Stimulated activated naive CD8-positive, alpha-beta T cell treated with anti-CD3 and anti-CD28 coated beads, Interleukin-15, amount 100 ng/mL, for 72 hours (primary cell): ENCODE measurements around the gene GGCX.
"Not testable (repeated sequence)": the region's sequence is repeated elsewhere in the genome, so short reads cannot be mapped to it uniquely, and the experiment has no call there.

Experiments
- ATAC-seq: fragments of 150-1000 bp; cut with Tn5 transposase; 2 replicates; pipeline ENCODE4 v1.10.0; 2021; ENCODE audit warnings: mild to moderate bottlenecking, moderate library complexity
- DNase-seq, 2 donors: peaks; one replicate each; pipeline ENCODE4 v3.0.0; 2021 to 2022
- H3K27ac Mint-ChIP-seq, 2 donors: one replicate each; pipeline ENCODE4 v1.8.0; 2022; ENCODE audit warnings: mild to moderate bottlenecking in 2 of 2, mixed read lengths in 2 of 2, moderate library complexity in 2 of 2
- H3K27me3 Mint-ChIP-seq: one replicate; pipeline ENCODE4 v1.8.0; 2022; ENCODE audit warnings: mixed read lengths
- H3K4me1 Mint-ChIP-seq: one replicate; pipeline ENCODE4 v1.8.0; 2022; ENCODE audit warnings: mild to moderate bottlenecking, mixed read lengths
- H3K4me3 Mint-ChIP-seq, 2 donors: one replicate each; pipeline ENCODE4 v1.8.0; 2022; ENCODE audit warnings: mild to moderate bottlenecking in 2 of 2, mixed read lengths in 2 of 2, moderate library complexity in 1 of 2
- H3K9me3 Mint-ChIP-seq, 2 donors: one replicate each; pipeline ENCODE4 v1.8.0; 2022; ENCODE audit warnings: mixed read lengths in 2 of 2

Gene GGCX

DNA sequence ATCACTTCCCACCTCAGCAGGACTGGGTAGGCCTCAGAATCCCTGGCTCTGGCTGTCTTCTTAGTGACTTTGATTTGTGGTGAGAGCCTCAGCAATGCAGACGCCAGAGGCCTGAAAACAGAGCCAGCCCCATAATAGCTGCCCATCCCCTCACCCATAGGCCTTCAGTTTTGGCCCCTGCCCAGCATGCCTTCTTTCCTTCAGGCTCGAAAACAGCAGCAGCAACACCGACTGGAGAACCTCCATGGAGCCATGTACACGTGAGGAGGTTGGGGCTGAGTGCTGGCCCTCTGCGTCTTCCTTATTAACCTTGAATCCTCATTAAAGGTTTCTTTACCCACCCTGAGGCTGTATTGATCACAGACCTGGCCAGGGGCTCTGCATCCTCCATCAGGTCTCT is 35.9 kb upstream of the GGCX start:
- no peak for DNase-seq
- ATAC-seq = no peak
- peak overlapping the region in 1 of 2 donors; percentile 67 for H3K27ac Mint-ChIP-seq
- H3K27me3 Mint-ChIP-seq = no peaks in the 10 kb centered on the region
- peak overlapping the region; percentile 93 to 100 for H3K4me3 Mint-ChIP-seq
- H3K4me1 Mint-ChIP-seq = peaks cover 76% of the 10 kb centered on the region
- H3K9me3 Mint-ChIP-seq = no peaks in the 10 kb centered on the region

DNA sequence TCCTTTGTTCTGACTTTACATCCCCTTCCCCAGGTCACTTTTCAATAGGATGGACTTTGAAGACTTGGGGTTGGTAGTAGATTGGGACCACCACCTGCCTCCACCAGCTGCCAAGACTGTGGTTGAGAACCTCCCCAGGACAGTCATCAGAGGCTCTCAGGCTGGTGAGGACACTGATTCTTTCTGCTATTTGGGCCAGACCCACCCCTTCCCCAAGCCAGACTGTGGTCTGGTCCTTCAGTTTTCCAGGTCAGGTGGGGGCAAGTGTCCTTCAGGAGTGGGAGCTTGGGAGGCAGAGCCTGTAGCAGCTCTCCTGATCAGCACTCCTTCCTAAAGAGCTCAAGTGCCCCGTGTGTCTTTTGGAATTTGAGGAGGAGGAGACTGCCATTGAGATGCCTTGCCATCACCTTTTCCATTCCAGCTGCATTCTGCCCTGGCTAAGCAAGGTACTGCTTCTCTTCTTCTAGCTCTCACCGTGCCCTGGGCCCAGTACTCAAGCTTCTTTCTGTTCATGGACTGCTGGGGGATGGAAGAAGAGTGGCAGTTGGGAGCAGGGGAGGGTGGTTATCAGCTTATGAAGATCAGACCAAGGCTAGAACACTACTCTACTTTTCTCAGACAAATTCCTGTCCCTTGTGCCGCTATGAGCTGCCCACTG is 35.3 kb upstream of the GGCX start:
- Mint-ChIP-seq H3K4me3 (peak overlapping the region; percentile 93 to 100), H3K4me1 (peaks cover 70% of the 10 kb centered on the region), H3K9me3 (no peaks in the 10 kb centered on the region), H3K27ac (peak overlapping the region; percentile 19 to 67), H3K27me3 (no peaks in the 10 kb centered on the region)
- ATAC-seq = no peak
- DNase-seq = no peak

DNA sequence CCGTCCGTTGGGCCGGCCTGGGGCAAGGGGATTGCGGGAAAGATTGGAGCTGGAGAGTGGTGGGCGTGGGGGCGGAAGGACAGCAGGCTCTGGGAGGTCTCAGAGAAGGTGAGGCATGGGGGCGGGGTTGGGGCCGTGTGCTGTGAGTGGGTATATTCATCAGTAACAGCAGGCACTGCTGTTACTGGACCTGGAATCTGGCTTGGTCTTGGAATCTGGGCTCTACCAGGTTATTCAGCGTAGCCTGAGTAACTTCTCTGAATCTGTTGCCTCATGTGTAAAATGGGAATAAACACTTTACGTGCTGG is 34.7 kb upstream of the GGCX start:
- peak overlapping the region; percentile 93 to 100 for H3K4me3 Mint-ChIP-seq
- DNase-seq = no peak

DNA sequence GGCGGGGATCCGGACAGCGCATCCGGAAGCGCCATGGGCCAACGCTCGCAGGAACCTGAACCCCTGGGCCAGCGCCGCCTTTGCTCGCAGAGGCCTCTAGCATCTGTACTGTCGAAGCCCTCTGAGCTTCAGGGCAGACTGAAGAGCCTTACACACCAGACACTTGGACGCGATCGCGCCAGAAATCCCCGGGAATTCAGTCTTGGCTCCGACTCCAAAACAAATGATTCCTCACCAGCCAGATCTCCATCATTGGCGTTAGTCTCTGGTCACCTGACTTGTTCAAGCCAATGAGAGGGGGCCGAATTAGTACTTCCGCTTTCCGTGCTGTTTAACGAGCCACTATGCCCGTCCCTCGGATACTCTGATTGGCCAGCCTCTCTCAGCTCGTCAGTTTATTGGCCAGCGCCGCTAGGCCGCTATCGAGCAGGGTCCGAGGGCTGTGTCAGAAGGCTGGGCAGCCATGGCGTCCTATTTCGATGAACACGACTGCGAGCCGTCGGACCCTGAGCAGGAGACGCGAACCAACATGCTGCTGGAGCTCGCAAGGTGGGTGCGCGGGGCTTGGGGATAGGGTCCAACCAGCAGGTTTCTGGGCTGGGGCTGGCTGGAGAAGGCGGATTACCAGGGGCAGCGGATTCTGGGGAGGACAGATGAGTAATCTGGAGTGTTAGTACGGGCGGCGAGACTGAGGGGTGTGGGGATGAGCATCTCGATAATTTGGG is 34.2 kb upstream of the GGCX start, which contains the start of gene RNF181:
TSS of gene RNF181 (plus strand) at position 445 of the 725 bp plus-strand sequence. CDS start at position 464, 19 bp downstream.
- H3K4me1 Mint-ChIP-seq = peaks cover 62% of the 10 kb centered on the region
- peak within 1 kb of the TSS; percentile 94 to 99 for H3K27ac Mint-ChIP-seq
- no peaks in the 10 kb centered on the region for H3K27me3 Mint-ChIP-seq
- ATAC-seq (peak; percentile 99), DNase-seq (peak; percentile 87 to 93)
- H3K9me3 Mint-ChIP-seq = no peaks in the 10 kb centered on the region
- H3K4me3 Mint-ChIP-seq = peak within 1 kb of the TSS; percentile 93 to 100

More for the DNA sequence above, 34.7 kb upstream of the GGCX start:
- ATAC-seq = peak; percentile 32
- no peaks in the 10 kb centered on the region for H3K9me3 Mint-ChIP-seq
- H3K27me3 Mint-ChIP-seq = no peaks in the 10 kb centered on the region
- H3K4me1 Mint-ChIP-seq = peaks cover 64% of the 10 kb centered on the region
- peak overlapping the region; percentile 94 to 99 for H3K27ac Mint-ChIP-seq

DNA sequence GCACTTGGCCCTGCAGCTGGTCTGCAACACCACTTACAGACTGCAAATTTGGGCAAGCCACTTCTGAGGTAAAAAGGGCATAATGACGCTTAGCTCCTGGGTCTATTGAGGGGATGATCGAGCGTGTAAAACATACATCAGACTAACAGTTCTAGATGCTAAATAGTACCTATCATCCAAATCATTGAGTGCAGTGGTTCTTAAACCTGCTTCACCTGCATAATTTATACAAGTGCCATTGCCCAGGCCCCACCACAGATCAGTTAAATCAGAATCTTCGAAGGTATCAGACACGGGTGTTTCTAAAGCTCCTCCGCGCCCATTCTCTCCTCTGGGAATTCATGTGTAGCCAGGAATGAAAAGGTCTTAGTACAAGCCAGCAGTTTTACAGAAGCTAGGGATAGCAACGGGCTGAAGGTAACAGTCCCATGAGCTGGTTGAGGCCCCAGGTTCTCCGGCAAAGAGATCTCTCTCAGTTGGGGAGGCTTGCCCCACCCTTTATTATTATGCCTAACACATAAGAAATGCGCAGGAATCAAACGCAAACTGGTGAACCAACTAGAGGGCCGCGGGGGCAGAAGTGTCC is 33.5 kb upstream of the GGCX start:
- Mint-ChIP-seq H3K4me1 (peaks cover 62% of the 10 kb centered on the region), H3K27ac (peak overlapping the region; percentile 89 to 99), H3K27me3 (no peaks in the 10 kb centered on the region), H3K9me3 (no peaks in the 10 kb centered on the region), H3K4me3 (peak overlapping the region; percentile 93 to 100)
- no peak for ATAC-seq
- no peak for DNase-seq

DNA sequence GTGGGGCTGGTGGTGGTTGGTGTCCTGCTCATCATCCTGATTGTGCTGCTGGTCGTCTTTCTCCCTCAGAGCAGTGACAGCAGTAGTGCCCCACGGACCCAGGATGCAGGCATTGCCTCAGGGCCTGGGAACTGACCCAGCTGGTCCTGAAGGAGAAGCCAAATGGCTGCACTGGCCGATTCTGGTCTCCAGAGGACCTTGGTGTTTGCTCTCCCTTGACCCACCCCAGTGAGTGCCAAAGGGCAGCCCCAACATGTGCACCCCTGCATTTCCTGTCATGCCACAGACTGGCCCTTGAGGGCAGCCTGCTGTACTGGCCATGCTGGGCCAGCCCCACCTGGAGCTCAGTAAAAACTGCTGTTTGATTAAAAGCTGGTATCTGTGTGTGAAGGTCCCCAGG is 31.7 kb upstream of the GGCX start:
- no peak for DNase-seq
- H3K27me3 Mint-ChIP-seq = no peaks in the 10 kb centered on the region

DNA sequence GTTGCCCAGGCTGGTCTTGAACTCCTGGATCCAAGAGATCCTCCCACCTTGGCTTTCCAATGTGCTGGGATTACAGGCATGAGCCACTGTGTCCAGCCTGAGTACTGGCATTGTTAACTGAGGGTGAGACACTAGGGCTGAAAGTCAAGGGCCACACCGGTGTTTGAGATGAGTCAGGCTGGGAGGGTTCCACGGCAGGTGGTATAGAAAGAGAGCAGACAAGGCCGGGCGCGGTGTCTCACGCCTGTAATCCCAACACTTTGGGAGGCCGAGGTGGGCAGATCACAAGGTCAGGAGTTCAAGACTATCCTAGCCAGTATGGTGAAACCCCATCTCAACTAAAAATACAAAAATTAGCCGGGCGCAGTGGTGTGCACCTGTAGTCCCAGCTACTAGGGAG is 31.0 kb upstream of the GGCX start:
- H3K9me3 Mint-ChIP-seq, DNase-seq, H3K4me3 Mint-ChIP-seq, H3K27ac Mint-ChIP-seq, H3K27me3 Mint-ChIP-seq, ATAC-seq: not testable (repeated sequence)
- peaks cover 58% of the 10 kb centered on the region for H3K4me1 Mint-ChIP-seq

More for the DNA sequence above, 31.7 kb upstream of the GGCX start:
- Mint-ChIP-seq H3K9me3 (no peaks in the 10 kb centered on the region), H3K4me3 (no peak overlapping the region), H3K4me1 (peaks cover 57% of the 10 kb centered on the region), H3K27ac (no peak overlapping the region)
- ATAC-seq = no peak

DNA sequence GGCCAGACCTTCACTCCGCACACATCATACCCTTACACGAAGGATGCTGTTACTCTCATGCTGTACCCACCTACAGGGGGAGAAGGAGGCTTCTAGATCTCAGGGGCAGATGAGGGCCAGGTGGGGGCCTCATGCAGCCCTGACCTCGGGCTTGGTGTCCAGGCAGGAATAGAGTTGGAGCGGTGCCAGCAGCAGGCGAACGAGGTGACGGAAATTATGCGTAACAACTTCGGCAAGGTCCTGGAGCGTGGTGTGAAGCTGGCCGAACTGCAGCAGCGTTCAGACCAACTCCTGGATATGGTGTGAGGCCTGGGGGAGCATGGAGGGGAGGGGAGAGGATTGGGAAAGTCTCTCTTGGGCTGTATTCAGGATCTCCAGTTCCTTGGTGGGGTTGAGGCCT is 30.3 kb upstream of the GGCX start:
- ATAC-seq (no peak), DNase-seq (no peak)
- no peaks in the 10 kb centered on the region for H3K27me3 Mint-ChIP-seq
- peak overlapping the region in 1 of 2 donors; percentile 3 for H3K27ac Mint-ChIP-seq
- H3K4me3 Mint-ChIP-seq = no peak overlapping the region
- no peaks in the 10 kb centered on the region for H3K9me3 Mint-ChIP-seq
- peaks cover 52% of the 10 kb centered on the region for H3K4me1 Mint-ChIP-seq

DNA sequence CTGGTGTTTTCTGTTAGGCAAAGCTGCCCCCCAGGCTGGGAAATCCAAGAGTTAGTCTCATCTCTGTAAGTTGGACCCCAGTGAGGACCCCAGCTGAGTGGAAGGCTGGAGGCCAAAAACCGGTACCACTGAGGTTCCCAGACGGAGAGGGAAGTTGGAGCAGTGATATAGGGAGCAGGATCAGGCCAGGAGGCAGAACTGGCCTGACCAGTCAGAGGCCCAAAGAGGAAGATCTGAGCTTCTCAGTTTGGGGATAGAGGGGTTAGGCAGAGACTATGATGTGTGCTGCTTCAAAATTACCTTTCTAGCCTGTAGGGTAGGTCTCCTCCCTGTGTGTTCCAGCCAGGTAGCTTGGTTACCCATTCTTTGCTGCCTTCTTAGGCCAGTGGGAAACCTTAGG is 29.7 kb upstream of the GGCX start:
- no peaks in the 10 kb centered on the region for H3K9me3 Mint-ChIP-seq
- ATAC-seq (no peak), DNase-seq (no peak)
- no peak overlapping the region for H3K4me3 Mint-ChIP-seq
- no peaks in the 10 kb centered on the region for H3K27me3 Mint-ChIP-seq
- H3K27ac Mint-ChIP-seq = no peak overlapping the region
- H3K4me1 Mint-ChIP-seq = peaks cover 48% of the 10 kb centered on the region

DNA sequence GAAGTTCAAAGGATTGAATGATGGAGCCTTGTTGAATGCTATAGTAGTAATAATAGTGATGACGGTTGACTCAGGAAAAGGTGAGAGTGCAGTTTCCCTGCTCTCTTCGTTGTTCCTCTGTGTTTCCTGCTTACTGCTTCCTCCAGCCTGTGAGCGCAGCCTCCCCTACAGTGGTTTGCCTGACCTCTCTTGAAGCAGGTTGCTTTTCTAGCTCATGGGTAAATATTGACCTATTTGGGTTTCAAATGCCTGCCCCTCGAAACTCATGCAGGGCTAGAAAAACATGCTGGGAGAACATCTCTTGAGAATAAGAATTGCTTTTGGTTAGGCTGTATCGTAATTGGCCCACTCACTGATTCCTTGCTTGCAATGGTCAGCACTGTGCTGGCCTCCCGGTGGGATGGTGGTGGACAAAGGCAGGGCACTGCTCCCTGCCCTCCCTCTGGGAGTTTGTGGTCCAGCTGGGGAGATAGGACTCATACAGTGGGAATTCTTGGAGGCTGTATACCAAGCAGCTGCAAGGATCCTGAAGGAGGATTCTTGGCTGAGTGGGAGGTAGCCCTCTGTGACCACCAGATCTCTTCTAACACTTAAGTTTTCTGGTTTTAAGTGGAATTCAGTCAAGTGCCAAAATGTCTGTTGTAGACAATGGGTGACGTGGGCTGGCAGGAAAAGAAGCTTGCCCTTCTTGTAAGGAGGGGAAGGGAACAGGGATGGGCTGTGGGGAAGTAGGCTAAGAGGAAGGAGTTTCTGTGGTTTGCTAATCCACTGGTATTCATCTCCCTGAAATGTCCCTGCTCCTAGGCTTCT is 28.9 kb upstream of the GGCX start:
- H3K9me3 Mint-ChIP-seq = no peaks in the 10 kb centered on the region
- H3K4me1 Mint-ChIP-seq = peaks cover 51% of the 10 kb centered on the region
- no peak overlapping the region for H3K4me3 Mint-ChIP-seq
- no peak for DNase-seq
- H3K27ac Mint-ChIP-seq = peak overlapping the region in 1 of 2 donors; percentile 81
- no peaks in the 10 kb centered on the region for H3K27me3 Mint-ChIP-seq
- ATAC-seq = no peak

DNA sequence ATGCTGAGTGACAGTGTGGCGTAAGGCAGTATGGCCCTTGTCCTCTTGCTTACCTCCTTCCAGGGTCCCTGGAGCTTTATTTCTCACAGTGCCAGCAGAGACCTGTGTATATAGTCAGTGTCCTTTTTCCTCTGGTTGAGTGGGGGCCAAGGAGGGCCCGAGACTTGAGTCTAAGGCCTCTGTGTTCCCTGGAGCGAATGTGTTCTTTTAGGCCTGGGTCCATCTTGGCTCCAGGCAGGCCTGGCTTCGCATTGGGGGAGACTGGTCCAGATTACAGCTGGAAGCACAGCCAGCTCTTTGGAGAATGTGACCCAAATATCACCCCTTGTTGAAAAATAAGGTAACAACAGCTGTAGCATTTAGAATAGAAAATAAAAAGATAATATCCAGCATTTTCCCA is 27.9 kb upstream of the GGCX start:
- H3K27ac Mint-ChIP-seq = no peak overlapping the region
- H3K4me1 Mint-ChIP-seq = peaks cover 51% of the 10 kb centered on the region
- H3K27me3 Mint-ChIP-seq = no peaks in the 10 kb centered on the region
- ATAC-seq = no peak
- no peak for DNase-seq
- no peak overlapping the region for H3K4me3 Mint-ChIP-seq
- H3K9me3 Mint-ChIP-seq = no peaks in the 10 kb centered on the region

DNA sequence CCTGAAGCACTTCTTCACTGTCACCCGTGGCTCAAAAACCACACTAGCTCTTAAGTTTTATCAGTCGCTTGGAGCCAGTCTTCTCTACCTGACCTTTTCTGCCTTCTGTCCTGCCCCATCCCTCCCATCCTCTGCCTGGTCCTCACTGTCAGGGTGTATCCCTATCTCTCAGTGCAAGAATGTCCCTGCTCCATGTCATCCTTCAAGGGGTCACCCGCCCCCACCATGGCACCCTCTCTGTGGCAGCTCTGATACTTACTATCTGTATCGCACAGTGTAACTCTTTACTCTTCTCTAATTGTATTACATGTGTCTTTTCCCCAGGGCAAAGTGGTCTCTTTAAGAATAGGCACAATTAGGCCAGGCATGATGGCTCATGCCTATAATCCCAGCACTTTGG is 27.4 kb upstream of the GGCX start:
- peak overlapping the region in 1 of 2 donors; percentile 14 for H3K27ac Mint-ChIP-seq
- no peak overlapping the region for H3K4me3 Mint-ChIP-seq
- no peaks in the 10 kb centered on the region for H3K9me3 Mint-ChIP-seq
- ATAC-seq (no peak), DNase-seq (no peak)
- H3K27me3 Mint-ChIP-seq = no peaks in the 10 kb centered on the region
- H3K4me1 Mint-ChIP-seq = peaks cover 51% of the 10 kb centered on the region

DNA sequence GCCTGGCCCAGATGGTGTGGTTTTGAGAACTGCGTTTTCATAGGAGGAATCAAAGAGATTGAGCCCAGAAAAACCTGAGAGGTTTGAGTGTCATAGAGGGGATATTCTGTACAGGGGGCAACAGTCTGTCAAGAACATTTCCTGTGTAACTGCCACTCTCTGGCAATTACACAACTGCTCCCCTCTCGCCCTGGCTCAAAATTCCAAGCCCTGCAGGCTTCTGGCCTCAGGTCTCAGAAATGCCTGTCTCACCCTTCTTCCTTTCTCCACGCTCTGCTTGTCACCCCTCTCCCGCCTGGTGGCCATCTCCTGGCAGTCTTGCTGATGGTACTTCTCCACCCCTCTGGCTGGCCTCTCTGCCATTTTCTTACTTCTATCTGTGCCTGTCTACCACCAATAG is 26.9 kb upstream of the GGCX start:
- no peak for ATAC-seq
- H3K9me3 Mint-ChIP-seq = no peaks in the 10 kb centered on the region
- H3K4me1 Mint-ChIP-seq = peaks cover 53% of the 10 kb centered on the region
- H3K4me3 Mint-ChIP-seq = no peak overlapping the region
- no peak for DNase-seq
- H3K27ac Mint-ChIP-seq = peak overlapping the region in 1 of 2 donors; percentile 14
- no peaks in the 10 kb centered on the region for H3K27me3 Mint-ChIP-seq

DNA sequence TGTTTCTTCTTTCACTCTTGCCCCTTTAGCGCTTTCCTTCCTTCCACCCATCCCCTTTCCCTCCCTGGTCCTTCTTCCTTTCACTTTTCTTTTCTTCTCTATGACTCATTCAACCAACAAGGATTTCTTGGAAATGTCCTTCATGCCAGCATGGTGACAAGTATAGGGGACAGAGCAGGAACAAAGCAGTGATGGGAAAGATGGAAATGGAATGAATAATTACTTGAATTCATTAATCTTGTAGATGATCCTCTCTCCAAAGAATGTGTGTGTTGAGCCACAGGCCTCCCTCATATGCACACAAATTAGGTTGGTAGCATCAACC is 24.4 kb upstream of the GGCX start:
- Mint-ChIP-seq H3K27ac (peak overlapping the region in 1 of 2 donors; percentile 88), H3K4me1 (peaks cover 64% of the 10 kb centered on the region), H3K27me3 (no peaks in the 10 kb centered on the region), H3K4me3 (peak overlapping the region; percentile 82 to 87), H3K9me3 (no peaks in the 10 kb centered on the region)
- ATAC-seq = no peak
- DNase-seq = no peak

DNA sequence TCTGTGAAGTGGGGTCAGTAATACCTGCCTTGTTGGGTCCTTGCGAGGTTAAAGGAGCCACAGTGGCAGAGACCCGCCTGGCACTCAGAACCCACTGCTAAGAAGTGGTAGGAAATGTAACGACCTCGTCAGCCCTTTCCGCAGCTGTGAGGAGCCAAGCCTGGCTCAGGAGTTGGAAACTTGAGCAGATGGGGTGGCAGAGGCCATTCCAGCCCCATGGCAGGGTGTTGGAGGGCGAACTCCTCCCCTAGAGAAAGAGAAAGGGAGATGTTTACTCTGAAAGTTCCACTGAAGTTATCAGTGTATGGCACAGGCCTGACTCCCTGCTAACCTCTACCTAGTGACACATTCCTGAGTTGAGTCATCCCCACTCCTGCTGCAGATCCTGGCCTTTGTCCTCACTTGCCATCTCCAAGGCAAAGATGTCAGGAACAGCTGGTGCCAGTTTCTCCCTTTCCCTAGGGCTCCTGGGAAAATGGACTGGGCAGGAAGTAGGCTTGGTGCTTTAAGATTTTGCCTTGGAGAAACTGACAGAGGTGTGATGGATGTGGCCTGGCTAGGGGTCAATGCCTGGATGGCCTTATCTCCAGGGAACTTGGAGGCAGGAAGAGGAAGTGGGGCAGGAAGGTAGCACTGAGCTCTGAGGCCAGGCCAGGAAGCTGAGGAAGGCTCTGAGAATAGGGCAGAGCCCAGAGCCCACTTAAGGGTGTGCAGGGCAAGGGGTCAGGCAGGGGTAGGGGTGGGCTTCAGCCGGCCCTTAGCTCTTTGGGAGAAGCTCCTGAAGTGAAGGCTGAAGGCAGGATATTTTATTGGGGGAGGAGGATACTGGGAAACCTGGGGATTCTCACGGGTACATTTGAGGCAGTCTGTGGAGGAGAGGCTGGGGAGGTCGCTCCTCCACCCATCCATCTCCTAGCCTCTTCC is 23.8 kb upstream of the GGCX start:
- H3K27ac Mint-ChIP-seq = peak overlapping the region; percentile 81 to 88

More for the DNA sequence above, 23.8 kb upstream of the GGCX start:
- peak; percentile 76 for ATAC-seq
- H3K27me3 Mint-ChIP-seq = no peaks in the 10 kb centered on the region
- peaks cover 66% of the 10 kb centered on the region for H3K4me1 Mint-ChIP-seq
- DNase-seq = peak; percentile 15 to 26
- H3K9me3 Mint-ChIP-seq = no peaks in the 10 kb centered on the region
- peak overlapping the region; percentile 82 to 87 for H3K4me3 Mint-ChIP-seq
